MCF 10A (cell line): ENCODE results near the gene L3MBTL4. TPM values are rescaled to one million over a fixed set of nuclear protein-coding genes. Genes with fewer than 3 reads are reported as not detected.

Source experiments
- BruUV-seq: library from RNA; stranded (reverse); fragments of 400-500 nt; replicated peaks from 2 replicates; lab custom pipeline; 2021; lab: Mats Ljungman, UMichigan
- CTCF ChIA-PET: fragments of 300-600 bp; sonication (Branson Sonifier 250); formaldehyde crosslinking; extraction: SDS; loops from one replicate; lab custom pipeline; 2021; ENCODE audit warnings: antibody characterized with exemption, inconsistent platforms; lab: Yijun Ruan, JAX
- POLR2A ChIA-PET: fragments of 300-600, 350-650 bp; sonication (Branson Sonifier 250); formaldehyde crosslinking; extraction: SDS; loops from one replicate; lab custom pipeline; 2020; ENCODE audit warnings: antibody characterized with exemption, inconsistent platforms; lab: Yijun Ruan, JAX
- DNase-seq: peaks from one replicate; pipeline ENCODE4 v3.0.0-alpha.2; 2018; ENCODE audit not compliant: unreplicated experiment
- H3K27ac Mint-ChIP-seq: one replicate; pipeline ENCODE4 v1.8.0; 2022; ENCODE audit warnings: mild to moderate bottlenecking, low read depth, mixed read lengths; ENCODE audit not compliant: unreplicated experiment
- H3K27me3 Mint-ChIP-seq: one replicate; pipeline ENCODE4 v1.8.0; 2022; ENCODE audit warnings: mixed read lengths; ENCODE audit not compliant: insufficient read depth, unreplicated experiment
- H3K36me3 Mint-ChIP-seq: one replicate; pipeline ENCODE4 v1.8.0; 2022; ENCODE audit warnings: mild to moderate bottlenecking, moderate library complexity, mixed read lengths; ENCODE audit not compliant: insufficient read depth, unreplicated experiment
- H3K4me1 Mint-ChIP-seq: one replicate; pipeline ENCODE4 v1.8.0; 2022; ENCODE audit warnings: mixed read lengths; ENCODE audit not compliant: insufficient read depth, unreplicated experiment
- H3K4me3 Mint-ChIP-seq: one replicate; pipeline ENCODE4 v1.8.0; 2022; ENCODE audit warnings: mild to moderate bottlenecking, moderate library complexity, mixed read lengths; ENCODE audit not compliant: unreplicated experiment
- H3K9me3 Mint-ChIP-seq: one replicate; pipeline ENCODE4 v1.8.0; 2022; ENCODE audit warnings: mixed read lengths; ENCODE audit not compliant: unreplicated experiment
- intact Hi-C: fragments of 100-400 bp; cut with micrococcal nuclease; formaldehyde crosslinking; loops from 2 replicates; pipeline ENCODE4 v1.14.1; 2022
- total RNA-seq: library from RNA; stranded (reverse); gene quantifications from 2 replicates; pipeline ENCODE4 v1.2.3, GENCODE V29; 2022
- TF ChIP-seq, protein P1 (sequence below): fragments of 200-600 bp; IDR thresholded peaks from one replicate; pipeline ENCODE4 v1.8.0; 2022; ENCODE audit warnings: antibody characterized with exemption, mild to moderate bottlenecking; ENCODE audit not compliant: unreplicated experiment

The L3MBTL4 gene
- total RNA-seq, 1 experiment from 2014 or later, result not detected

GRCh38 chr18:6297875-6298274 is 116.8 kb downstream of the L3MBTL4 start:
- intact Hi-C loops, result no loop called here
- ChIA-PET POLR2A (no interaction called here), CTCF (no interaction called here)
- peaks cover 23% of the 10 kb centered on the region for H3K27me3 Mint-ChIP-seq
- no peaks in the 10 kb centered on the region for H3K9me3 Mint-ChIP-seq
- no peak overlapping the region for H3K4me3 Mint-ChIP-seq
- H3K36me3 Mint-ChIP-seq, result no peaks in the 10 kb centered on the region
- TF ChIP-seq, protein P1, sequence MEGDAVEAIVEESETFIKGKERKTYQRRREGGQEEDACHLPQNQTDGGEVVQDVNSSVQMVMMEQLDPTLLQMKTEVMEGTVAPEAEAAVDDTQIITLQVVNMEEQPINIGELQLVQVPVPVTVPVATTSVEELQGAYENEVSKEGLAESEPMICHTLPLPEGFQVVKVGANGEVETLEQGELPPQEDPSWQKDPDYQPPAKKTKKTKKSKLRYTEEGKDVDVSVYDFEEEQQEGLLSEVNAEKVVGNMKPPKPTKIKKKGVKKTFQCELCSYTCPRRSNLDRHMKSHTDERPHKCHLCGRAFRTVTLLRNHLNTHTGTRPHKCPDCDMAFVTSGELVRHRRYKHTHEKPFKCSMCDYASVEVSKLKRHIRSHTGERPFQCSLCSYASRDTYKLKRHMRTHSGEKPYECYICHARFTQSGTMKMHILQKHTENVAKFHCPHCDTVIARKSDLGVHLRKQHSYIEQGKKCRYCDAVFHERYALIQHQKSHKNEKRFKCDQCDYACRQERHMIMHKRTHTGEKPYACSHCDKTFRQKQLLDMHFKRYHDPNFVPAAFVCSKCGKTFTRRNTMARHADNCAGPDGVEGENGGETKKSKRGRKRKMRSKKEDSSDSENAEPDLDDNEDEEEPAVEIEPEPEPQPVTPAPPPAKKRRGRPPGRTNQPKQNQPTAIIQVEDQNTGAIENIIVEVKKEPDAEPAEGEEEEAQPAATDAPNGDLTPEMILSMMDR, result no peak
- H3K27ac Mint-ChIP-seq, result no peak overlapping the region
- no peak for DNase-seq
- no TSS peak for BruUV-seq
- no peaks in the 10 kb centered on the region for H3K4me1 Mint-ChIP-seq

DNA sequence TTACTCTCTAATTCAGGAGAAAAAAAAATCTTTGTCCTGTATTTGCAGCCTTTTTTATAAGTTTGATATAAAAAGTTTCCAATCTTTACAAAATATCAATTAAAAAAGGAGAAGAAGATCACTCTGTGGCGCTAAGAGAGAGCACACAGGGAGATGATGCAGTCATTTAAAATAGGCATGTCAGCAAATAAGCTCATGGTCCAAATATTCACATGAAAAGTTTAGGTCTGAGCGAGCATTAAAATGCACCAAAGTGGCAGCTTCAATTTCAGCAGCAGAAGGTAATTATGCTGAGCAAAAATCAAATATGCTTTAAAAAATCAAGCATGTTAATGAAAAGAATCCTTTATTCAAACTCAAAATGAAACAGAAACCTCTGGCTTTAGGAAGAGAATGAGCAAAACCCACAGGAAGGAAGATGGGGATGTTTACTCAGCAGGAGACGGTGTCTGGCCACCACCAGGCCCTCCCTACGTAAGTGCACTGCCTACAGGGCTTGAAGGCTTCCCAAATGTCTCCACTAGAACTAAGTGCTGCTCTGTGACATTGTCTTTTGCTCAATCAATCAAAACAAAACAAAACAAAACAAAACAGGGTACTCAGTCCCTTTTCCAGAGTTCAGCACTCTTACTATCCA is 120.4 kb downstream of the L3MBTL4 start:
- POLR2A ChIA-PET, result interaction anchor here (0.7 kb wide), 1 partner anchor 467 kb away, joined by 3 read pairs; no protein-coding TSS in a partner anchor
- DNase-seq, result no peak
- Mint-ChIP-seq H3K27ac (no peak overlapping the region), H3K4me1 (no peaks in the 10 kb centered on the region), H3K27me3 (peaks cover 45% of the 10 kb centered on the region), H3K4me3 (no peak overlapping the region), H3K36me3 (no peaks in the 10 kb centered on the region), H3K9me3 (no peaks in the 10 kb centered on the region)
- TF ChIP-seq, protein P1, result no peak
- intact Hi-C loops, result no loop called here
- CTCF ChIA-PET, result interaction anchor here (0.9 kb wide), 1 partner anchor 1221 kb away, joined by 3 read pairs; no protein-coding TSS in a partner anchor
- no TSS peak for BruUV-seq

- DNase-seq, result no peak
- CTCF ChIA-PET, result interaction anchor here (0.6 to 0.8 kb wide), 3 partner anchors 10 to 38 kb away, joined by 3 to 4 read pairs (median 3); no protein-coding TSS in a partner anchor
- no peaks in the 10 kb centered on the region for H3K4me1 Mint-ChIP-seq
- TF ChIP-seq, protein P1, result no peak
- POLR2A ChIA-PET, result no interaction called here
- intact Hi-C loops, result no loop called here
- no peaks in the 10 kb centered on the region for H3K36me3 Mint-ChIP-seq
- H3K27ac Mint-ChIP-seq, result no peak overlapping the region
- H3K4me3 Mint-ChIP-seq, result no peak overlapping the region
- no peaks in the 10 kb centered on the region for H3K9me3 Mint-ChIP-seq
- BruUV-seq, result no TSS peak
- peaks cover 26% of the 10 kb centered on the region for H3K27me3 Mint-ChIP-seq
Observed at GRCh38 chr18:6289843-6290242, 124.9 kb downstream of the L3MBTL4 start.

- TF ChIP-seq, protein P1, result no peak
- no TSS peak for BruUV-seq
- no peaks in the 10 kb centered on the region for H3K4me1 Mint-ChIP-seq
- intact Hi-C loops, result no loop called here
- ChIA-PET CTCF (interaction anchor here (1.8 kb wide), 1 partner anchor 407 kb away, joined by 5 read pairs; no protein-coding TSS in a partner anchor), POLR2A (no interaction called here)
- no peak overlapping the region for H3K4me3 Mint-ChIP-seq
- no peak for DNase-seq
- no peaks in the 10 kb centered on the region for H3K36me3 Mint-ChIP-seq
- H3K27ac Mint-ChIP-seq, result no peak overlapping the region
- H3K27me3 Mint-ChIP-seq, result peaks cover 10% of the 10 kb centered on the region
- no peaks in the 10 kb centered on the region for H3K9me3 Mint-ChIP-seq
Observed at GRCh38 chr18:6286585-6286984, 128.1 kb downstream of the L3MBTL4 start.
